ENCODE results near the gene ADGRG4.

The ADGRG4 gene

DNA sequence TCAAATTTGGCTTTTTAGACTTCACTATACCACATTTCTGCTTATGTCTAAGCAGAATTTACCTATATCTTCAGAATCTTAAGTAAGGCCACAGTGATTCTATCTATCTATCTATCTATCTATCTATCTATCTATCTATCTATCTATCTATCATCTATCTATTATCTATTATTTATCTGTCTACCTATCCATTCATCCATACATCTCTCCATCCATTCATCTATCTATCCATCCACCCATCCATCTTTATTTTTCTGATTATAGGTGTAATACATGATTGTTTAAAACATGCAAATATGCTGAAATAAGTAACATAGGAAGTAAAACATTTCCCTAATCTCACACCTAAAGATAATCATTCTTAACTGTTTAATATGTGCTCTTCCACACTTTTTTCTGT is 18.8 kb downstream of the ADGRG4 start:
- no peaks in the 10 kb centered on the region for H3K4me1 ChIP-seq
- no peak for DNase-seq
- H3K27ac ChIP-seq: no peak overlapping the region
- H3K27me3 ChIP-seq: no peaks in the 10 kb centered on the region
- H3K36me3 ChIP-seq: no peaks in the 10 kb centered on the region
- TF ChIP-seq, protein P1, sequence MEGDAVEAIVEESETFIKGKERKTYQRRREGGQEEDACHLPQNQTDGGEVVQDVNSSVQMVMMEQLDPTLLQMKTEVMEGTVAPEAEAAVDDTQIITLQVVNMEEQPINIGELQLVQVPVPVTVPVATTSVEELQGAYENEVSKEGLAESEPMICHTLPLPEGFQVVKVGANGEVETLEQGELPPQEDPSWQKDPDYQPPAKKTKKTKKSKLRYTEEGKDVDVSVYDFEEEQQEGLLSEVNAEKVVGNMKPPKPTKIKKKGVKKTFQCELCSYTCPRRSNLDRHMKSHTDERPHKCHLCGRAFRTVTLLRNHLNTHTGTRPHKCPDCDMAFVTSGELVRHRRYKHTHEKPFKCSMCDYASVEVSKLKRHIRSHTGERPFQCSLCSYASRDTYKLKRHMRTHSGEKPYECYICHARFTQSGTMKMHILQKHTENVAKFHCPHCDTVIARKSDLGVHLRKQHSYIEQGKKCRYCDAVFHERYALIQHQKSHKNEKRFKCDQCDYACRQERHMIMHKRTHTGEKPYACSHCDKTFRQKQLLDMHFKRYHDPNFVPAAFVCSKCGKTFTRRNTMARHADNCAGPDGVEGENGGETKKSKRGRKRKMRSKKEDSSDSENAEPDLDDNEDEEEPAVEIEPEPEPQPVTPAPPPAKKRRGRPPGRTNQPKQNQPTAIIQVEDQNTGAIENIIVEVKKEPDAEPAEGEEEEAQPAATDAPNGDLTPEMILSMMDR (IDR thresholded peaks at IDR 0.05): no peak
- intact Hi-C loops (cut with DNase I; ENCODE audit: low total_unique reads): no loop called here
- H3K9me3 ChIP-seq: no peaks in the 10 kb centered on the region
- H3K4me3 ChIP-seq: no peak overlapping the region

DNA sequence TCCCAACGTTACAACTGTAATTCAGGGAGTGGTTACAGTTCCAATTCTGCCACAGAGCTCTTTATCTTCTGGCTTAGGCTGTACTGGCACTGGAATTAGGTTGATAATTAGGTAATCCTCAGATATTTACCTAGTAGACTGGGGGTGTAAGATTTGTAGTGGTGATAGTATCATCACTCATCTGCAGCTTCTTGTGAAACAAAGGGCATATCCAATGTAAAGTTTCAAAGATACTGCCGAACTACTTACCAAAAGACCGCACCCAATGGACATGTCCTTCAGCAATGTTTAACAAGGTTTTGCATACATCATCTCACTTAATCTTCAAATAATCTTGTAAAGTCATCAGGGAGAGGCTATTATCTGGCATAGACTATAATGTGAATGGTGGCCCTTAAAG is 20.8 kb downstream of the ADGRG4 start:
- no peak overlapping the region for H3K4me3 ChIP-seq
- intact Hi-C loops (cut with DNase I; ENCODE audit: low total_unique reads): no loop called here
- no peak for DNase-seq
- H3K9me3 ChIP-seq: no peaks in the 10 kb centered on the region
- no peak overlapping the region for H3K27ac ChIP-seq
- H3K36me3 ChIP-seq: no peaks in the 10 kb centered on the region
- TF ChIP-seq, protein P1 (IDR thresholded peaks at IDR 0.05): no peak
- no peaks in the 10 kb centered on the region for H3K27me3 ChIP-seq
- H3K4me1 ChIP-seq: no peaks in the 10 kb centered on the region

DNA sequence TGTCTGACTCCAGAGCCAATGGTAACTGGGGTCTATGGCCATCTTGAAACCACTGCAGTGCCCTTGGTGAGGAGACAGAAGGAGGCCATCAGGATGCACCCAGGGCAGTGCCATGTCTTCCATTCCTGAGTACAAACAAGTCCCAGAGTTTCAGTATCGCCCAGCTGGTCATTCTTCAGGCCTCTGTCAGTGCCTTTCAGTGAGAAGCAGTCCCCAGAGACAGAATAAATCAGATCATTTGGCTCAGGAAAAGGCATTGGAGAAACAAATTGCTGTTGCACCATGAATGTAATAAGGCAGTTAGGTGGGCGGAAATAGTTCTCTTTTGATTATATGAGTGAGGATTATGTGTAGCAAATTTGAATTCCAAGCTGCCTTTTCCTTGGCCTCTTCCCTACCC is 21.3 kb downstream of the ADGRG4 start:
- Histone ChIP-seq H3K4me3 (no peak overlapping the region), H3K27ac (no peak overlapping the region), H3K9me3 (no peaks in the 10 kb centered on the region), H3K36me3 (no peaks in the 10 kb centered on the region), H3K27me3 (no peaks in the 10 kb centered on the region), H3K4me1 (no peaks in the 10 kb centered on the region)
- DNase-seq: peak in 1 of 2 donors; percentile 18
- TF ChIP-seq, protein P1 (IDR thresholded peaks at IDR 0.05): no peak
- intact Hi-C loops (cut with DNase I; ENCODE audit: low total_unique reads): no loop called here

DNA sequence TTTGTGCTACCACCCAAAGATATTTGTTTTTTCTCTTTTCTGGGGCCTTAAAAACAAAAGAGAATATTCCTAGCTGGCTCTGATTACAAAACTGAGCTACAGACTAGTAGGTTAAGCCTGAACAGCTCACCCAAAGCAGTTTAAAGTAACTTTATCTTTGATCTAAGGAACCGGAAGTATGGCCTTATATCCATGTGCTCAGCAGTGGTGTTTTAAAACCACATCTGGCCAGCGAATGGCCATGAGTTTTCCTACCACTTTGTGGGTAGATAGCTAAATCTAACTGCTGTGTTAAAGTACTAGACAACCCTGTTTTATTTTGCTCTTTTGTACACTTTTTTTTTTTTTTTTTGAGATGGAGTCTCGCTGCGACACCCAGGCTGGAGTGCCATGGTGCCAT is 24.6 kb downstream of the ADGRG4 start:
- H3K36me3 ChIP-seq: no peaks in the 10 kb centered on the region
- intact Hi-C loops (cut with DNase I; ENCODE audit: low total_unique reads): no loop called here
- TF ChIP-seq, protein P1 (IDR thresholded peaks at IDR 0.05): no peak
- no peaks in the 10 kb centered on the region for H3K4me1 ChIP-seq
- H3K27me3 ChIP-seq: no peaks in the 10 kb centered on the region
- no peak overlapping the region for H3K4me3 ChIP-seq
- no peaks in the 10 kb centered on the region for H3K9me3 ChIP-seq
- no peak overlapping the region for H3K27ac ChIP-seq
- DNase-seq: no peak

DNA sequence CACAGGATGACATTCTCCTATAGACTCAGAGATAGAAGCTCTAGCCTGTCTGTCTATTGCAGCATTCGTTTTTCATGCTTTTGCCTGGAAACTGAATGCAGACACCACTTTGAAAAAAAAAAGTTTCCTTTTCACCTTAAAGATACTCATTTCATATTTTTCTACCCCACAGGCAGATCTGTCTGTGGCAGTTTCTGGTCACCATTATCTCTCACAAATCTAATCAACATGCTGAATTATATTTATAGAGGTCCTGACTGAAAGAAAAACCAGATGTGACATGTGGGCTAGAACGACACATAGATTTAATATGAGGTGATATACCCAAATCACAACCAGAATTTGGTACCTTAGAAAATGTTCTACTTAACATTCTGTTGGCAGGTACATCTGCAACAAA is 28.2 kb downstream of the ADGRG4 start:
- no peaks in the 10 kb centered on the region for H3K4me1 ChIP-seq

More for the DNA sequence above, 28.2 kb downstream of the ADGRG4 start:
- TF ChIP-seq, protein P1 (IDR thresholded peaks at IDR 0.05): no peak
- no peak for DNase-seq
- no peaks in the 10 kb centered on the region for H3K27me3 ChIP-seq
- no peaks in the 10 kb centered on the region for H3K9me3 ChIP-seq
- H3K36me3 ChIP-seq: no peaks in the 10 kb centered on the region
- intact Hi-C loops (cut with DNase I; ENCODE audit: low total_unique reads): no loop called here
- no peak overlapping the region for H3K27ac ChIP-seq
- H3K4me3 ChIP-seq: no peak overlapping the region

Measured in tibial artery (tissue), 4 donors.